Activated CD4-positive, alpha-beta T cell treated with anti-CD3 and anti-CD28 coated beads, Interleukin-2, amount 10 ng/mL, durations not matched to agents 7 days and 5 days (primary cell): ENCODE measurements around the gene COL5A1. TPM values are rescaled to one million over a fixed set of nuclear protein-coding genes. Genes with fewer than 3 reads are reported as not detected.

Source experiments
- CTCF ChIA-PET: fragments of 350-600 bp; sonication (Branson Sonifier 250); formaldehyde crosslinking; loops from one replicate; lab custom pipeline; 2021; ENCODE audit warnings: antibody characterized with exemption; lab: Charles Lee
- POLR2A ChIA-PET: fragments of 350-600 bp; sonication (Branson Sonifier 250); formaldehyde crosslinking; loops from one replicate; lab custom pipeline; 2021; ENCODE audit warnings: antibody characterized with exemption; lab: Charles Lee
- DNase-seq: peaks from one replicate; pipeline ENCODE4 v3.0.0-alpha.2; 2020
- H3K27ac Mint-ChIP-seq: one replicate; pipeline ENCODE4 v1.8.0; 2021; ENCODE audit warnings: mild to moderate bottlenecking, moderate library complexity, mixed read lengths
- H3K27me3 Mint-ChIP-seq: one replicate; pipeline ENCODE4 v1.8.0; 2021; ENCODE audit warnings: mixed read lengths
- H3K36me3 Mint-ChIP-seq: one replicate; pipeline ENCODE4 v1.8.0; 2021; ENCODE audit warnings: low read depth, mixed read lengths
- H3K4me1 Mint-ChIP-seq: one replicate; pipeline ENCODE4 v1.8.0; 2021; ENCODE audit warnings: mixed read lengths
- H3K4me3 Mint-ChIP-seq: one replicate; pipeline ENCODE4 v1.8.0; 2021; ENCODE audit warnings: mild to moderate bottlenecking, moderate library complexity, mixed read lengths
- H3K9me3 Mint-ChIP-seq: one replicate; pipeline ENCODE4 v1.8.0; 2021; ENCODE audit warnings: mixed read lengths
- total RNA-seq, 2 experiments: library from RNA; stranded (reverse); gene quantifications; one replicate each; pipeline ENCODE4 v1.2.3, GENCODE V29; 2021

Gene COL5A1
- total RNA-seq, 2 experiments from 2014 or later: 0.15 to 0.30 TPM

- no peaks in the 10 kb centered on the region for H3K9me3 Mint-ChIP-seq
- no peaks in the 10 kb centered on the region for H3K27me3 Mint-ChIP-seq
- no peaks in the 10 kb centered on the region for H3K4me1 Mint-ChIP-seq
- H3K27ac Mint-ChIP-seq: no peak overlapping the region
- H3K36me3 Mint-ChIP-seq: no peaks in the 10 kb centered on the region
- CTCF ChIA-PET: no interaction called here
- H3K4me3 Mint-ChIP-seq: no peak overlapping the region
- POLR2A ChIA-PET: no interaction called here
- no peak for DNase-seq
These were observed 222.6 kb downstream of the COL5A1 start for GRCh38 chr9:134863941-134864820.

GRCh38 chr9:134864821-134865190, 223.2 kb downstream of the COL5A1 start:
- Mint-ChIP-seq H3K27ac (no peak overlapping the region), H3K36me3 (no peaks in the 10 kb centered on the region), H3K9me3 (no peaks in the 10 kb centered on the region), H3K4me1 (no peaks in the 10 kb centered on the region), H3K4me3 (no peak overlapping the region), H3K27me3 (no peaks in the 10 kb centered on the region)
- POLR2A ChIA-PET: no interaction called here
- CTCF ChIA-PET: no interaction called here
- DNase-seq: no peak

- Mint-ChIP-seq H3K4me3 (no peak overlapping the region), H3K27ac (no peak overlapping the region), H3K36me3 (no peaks in the 10 kb centered on the region), H3K4me1 (no peaks in the 10 kb centered on the region), H3K27me3 (no peaks in the 10 kb centered on the region), H3K9me3 (no peaks in the 10 kb centered on the region)
- CTCF ChIA-PET: no interaction called here
- POLR2A ChIA-PET: no interaction called here
- DNase-seq: no peak
These were observed 226.5 kb downstream of the COL5A1 start for GRCh38 chr9:134867917-134868750.

- Mint-ChIP-seq H3K9me3 (no peaks in the 10 kb centered on the region), H3K36me3 (no peaks in the 10 kb centered on the region), H3K4me1 (no peaks in the 10 kb centered on the region), H3K4me3 (no peak overlapping the region), H3K27ac (no peak overlapping the region), H3K27me3 (no peaks in the 10 kb centered on the region)
- DNase-seq: no peak
- CTCF ChIA-PET: no interaction called here
- POLR2A ChIA-PET: no interaction called here
These were observed 227.3 kb downstream of the COL5A1 start for GRCh38 chr9:134868751-134869553.

GRCh38 chr9:134869554-134870300, 228.1 kb downstream of the COL5A1 start:
- Mint-ChIP-seq H3K36me3 (no peaks in the 10 kb centered on the region), H3K27ac (no peak overlapping the region), H3K4me3 (no peak overlapping the region), H3K27me3 (peaks cover 2% of the 10 kb centered on the region), H3K4me1 (no peaks in the 10 kb centered on the region), H3K9me3 (no peaks in the 10 kb centered on the region)
- POLR2A ChIA-PET: no interaction called here
- no peak for DNase-seq
- CTCF ChIA-PET: no interaction called here

GRCh38 chr9:134870301-134870694, 228.7 kb downstream of the COL5A1 start:
- ChIA-PET CTCF (no interaction called here), POLR2A (interaction anchor here (0.5 kb wide), 1 partner anchor 560 kb away, joined by 3 read pairs; no protein-coding TSS in a partner anchor)
- no peaks in the 10 kb centered on the region for H3K36me3 Mint-ChIP-seq
- H3K9me3 Mint-ChIP-seq: no peaks in the 10 kb centered on the region
- DNase-seq: no peak
- H3K4me3 Mint-ChIP-seq: no peak overlapping the region
- no peaks in the 10 kb centered on the region for H3K4me1 Mint-ChIP-seq
- no peak overlapping the region for H3K27ac Mint-ChIP-seq
- peaks cover 4% of the 10 kb centered on the region for H3K27me3 Mint-ChIP-seq

GRCh38 chr9:134870746-134871662, 229.4 kb downstream of the COL5A1 start:
- no peak overlapping the region for H3K27ac Mint-ChIP-seq
- ChIA-PET CTCF (no interaction called here), POLR2A (interaction anchor here (0.5 kb wide), 1 partner anchor 561 kb away, joined by 3 read pairs; no protein-coding TSS in a partner anchor)
- H3K4me3 Mint-ChIP-seq: no peak overlapping the region
- H3K9me3 Mint-ChIP-seq: no peaks in the 10 kb centered on the region
- no peak for DNase-seq
- no peaks in the 10 kb centered on the region for H3K36me3 Mint-ChIP-seq
- no peaks in the 10 kb centered on the region for H3K4me1 Mint-ChIP-seq
- H3K27me3 Mint-ChIP-seq: peaks cover 4% of the 10 kb centered on the region

GRCh38 chr9:134871697-134872340, 230.2 kb downstream of the COL5A1 start:
- H3K4me1 Mint-ChIP-seq: no peaks in the 10 kb centered on the region
- ChIA-PET POLR2A (no interaction called here), CTCF (no interaction called here)
- H3K36me3 Mint-ChIP-seq: no peaks in the 10 kb centered on the region
- no peaks in the 10 kb centered on the region for H3K9me3 Mint-ChIP-seq
- H3K27me3 Mint-ChIP-seq: peaks cover 6% of the 10 kb centered on the region
- H3K4me3 Mint-ChIP-seq: no peak overlapping the region
- H3K27ac Mint-ChIP-seq: no peak overlapping the region
- DNase-seq: no peak

GRCh38 chr9:134872482-134873231, 231.1 kb downstream of the COL5A1 start:
- POLR2A ChIA-PET: no interaction called here
- no peak for DNase-seq
- CTCF ChIA-PET: no interaction called here
- no peaks in the 10 kb centered on the region for H3K36me3 Mint-ChIP-seq
- peaks cover 8% of the 10 kb centered on the region for H3K27me3 Mint-ChIP-seq
- no peaks in the 10 kb centered on the region for H3K4me1 Mint-ChIP-seq
- no peak overlapping the region for H3K4me3 Mint-ChIP-seq
- no peaks in the 10 kb centered on the region for H3K9me3 Mint-ChIP-seq
- H3K27ac Mint-ChIP-seq: no peak overlapping the region

GRCh38 chr9:134875371-134875770, 233.8 kb downstream of the COL5A1 start:
- Mint-ChIP-seq H3K4me3 (no peak overlapping the region), H3K9me3 (no peaks in the 10 kb centered on the region), H3K27me3 (peaks cover 8% of the 10 kb centered on the region)

GRCh38 chr9:134877541-134877940, 235.9 kb downstream of the COL5A1 start:
- H3K27me3 Mint-ChIP-seq: peaks cover 8% of the 10 kb centered on the region
- H3K4me1 Mint-ChIP-seq: no peaks in the 10 kb centered on the region
- H3K36me3 Mint-ChIP-seq: no peaks in the 10 kb centered on the region
- CTCF ChIA-PET: no interaction called here
- DNase-seq: no peak
- no peak overlapping the region for H3K27ac Mint-ChIP-seq
- H3K4me3 Mint-ChIP-seq: no peak overlapping the region
- POLR2A ChIA-PET: no interaction called here
- no peaks in the 10 kb centered on the region for H3K9me3 Mint-ChIP-seq

More at GRCh38 chr9:134875371-134875770, 233.8 kb downstream of the COL5A1 start:
- Mint-ChIP-seq H3K27ac (no peak overlapping the region), H3K4me1 (no peaks in the 10 kb centered on the region), H3K36me3 (no peaks in the 10 kb centered on the region)
- no peak for DNase-seq
- CTCF ChIA-PET: no interaction called here
- POLR2A ChIA-PET: no interaction called here
